Glutamatergic neuron (in vitro differentiated cells): ENCODE data around the gene BMF. TPM values are rescaled to one million over a fixed set of nuclear protein-coding genes. Genes with fewer than 3 reads are reported as not detected.
"Not testable (repeated sequence)": the region's sequence is repeated elsewhere in the genome, so short reads cannot be mapped to it uniquely, and the experiment has no call there.

Experiments used
- DNase-seq: peaks from one replicate; pipeline ENCODE4 v3.0.0; 2022
- H3K27ac Mint-ChIP-seq: one replicate; pipeline ENCODE4 v1.8.0; 2020; ENCODE audit warnings: mild to moderate bottlenecking, mixed read lengths, inconsistent platforms; ENCODE audit not compliant: unreplicated experiment
- H3K27me3 Mint-ChIP-seq: one replicate; pipeline ENCODE4 v1.8.0; 2020; ENCODE audit warnings: mild to moderate bottlenecking, moderate library complexity, mixed read lengths, inconsistent platforms; ENCODE audit not compliant: unreplicated experiment
- H3K36me3 Mint-ChIP-seq: one replicate; pipeline ENCODE4 v1.8.0; 2020; ENCODE audit warnings: mild to moderate bottlenecking, mixed read lengths, inconsistent platforms; ENCODE audit not compliant: unreplicated experiment
- H3K4me1 Mint-ChIP-seq: one replicate; pipeline ENCODE4 v1.8.0; 2020; ENCODE audit warnings: mild to moderate bottlenecking, low read depth, mixed read lengths, inconsistent platforms; ENCODE audit not compliant: unreplicated experiment
- H3K4me3 Mint-ChIP-seq: one replicate; pipeline ENCODE4 v1.8.0; 2020; ENCODE audit warnings: mild to moderate bottlenecking, mixed read lengths, inconsistent platforms; ENCODE audit not compliant: unreplicated experiment
- H3K9me3 Mint-ChIP-seq: one replicate; pipeline ENCODE4 v1.8.0; 2020; ENCODE audit warnings: mild to moderate bottlenecking, moderate library complexity, mixed read lengths, inconsistent platforms; ENCODE audit not compliant: unreplicated experiment
- total RNA-seq: library from RNA; stranded (reverse); fragmentation: NEBNext Ultra II Directional; extraction: Animal tissue kit (Norgen Biotek cat#: 25700); gene quantifications from one replicate; pipeline ENCODE4 v1.2.1, GENCODE V29; 2021; ENCODE audit not compliant: unreplicated experiment
- TF ChIP-seq, protein P1 (sequence below): fragments of 200-600 bp; sonication (generic); IDR thresholded peaks from one replicate; pipeline ENCODE4 v1.5.0; 2021; ENCODE audit not compliant: partially characterized antibody, unreplicated experiment

BMF gene
- total RNA-seq, 1 donor from 2014 or later: 11.3 TPM

DNA sequence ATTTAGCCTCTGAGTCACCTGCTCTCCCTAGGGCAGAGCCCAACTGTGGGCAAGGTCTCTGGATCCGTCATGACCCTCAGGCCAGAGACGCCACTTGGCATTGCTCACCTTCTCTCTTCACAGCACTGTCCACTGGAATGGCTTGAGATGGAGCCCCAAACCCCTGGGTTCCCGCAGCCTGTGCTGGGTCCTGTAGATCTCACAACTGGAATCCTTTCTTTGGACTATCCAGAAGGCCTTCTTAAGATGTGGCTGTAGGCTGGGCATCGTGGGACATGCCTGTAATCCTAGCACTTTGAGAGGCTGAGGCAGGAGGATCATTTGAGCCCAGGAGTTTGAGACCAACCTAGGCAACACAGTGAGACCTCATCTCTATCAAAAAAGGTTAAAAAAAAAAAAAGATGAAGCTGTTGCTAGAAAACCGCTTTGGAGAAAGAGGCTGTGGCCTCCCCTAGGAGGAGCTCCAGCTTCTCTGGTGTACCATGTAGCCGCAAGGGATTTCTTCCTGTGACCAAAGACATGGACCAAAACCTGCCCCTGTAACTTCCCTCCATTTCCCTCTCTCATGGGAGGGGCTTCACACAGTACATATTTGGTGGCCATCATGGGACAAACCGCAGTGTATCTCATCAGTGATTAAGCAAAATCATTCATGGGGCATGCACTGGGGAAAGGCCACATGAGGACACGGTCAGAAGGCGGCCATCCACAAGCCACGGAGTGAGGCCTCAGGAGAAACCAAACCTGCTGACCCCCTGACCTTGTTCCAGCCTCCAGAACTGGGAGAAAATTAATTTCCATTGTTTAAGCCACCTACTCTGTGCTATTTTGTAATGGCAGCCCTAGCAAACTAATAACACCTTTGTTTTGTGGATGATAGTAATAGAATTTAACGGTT lies 28.9 kb upstream of the BMF start:
- DNase-seq: no peak
- TF ChIP-seq, protein P1, sequence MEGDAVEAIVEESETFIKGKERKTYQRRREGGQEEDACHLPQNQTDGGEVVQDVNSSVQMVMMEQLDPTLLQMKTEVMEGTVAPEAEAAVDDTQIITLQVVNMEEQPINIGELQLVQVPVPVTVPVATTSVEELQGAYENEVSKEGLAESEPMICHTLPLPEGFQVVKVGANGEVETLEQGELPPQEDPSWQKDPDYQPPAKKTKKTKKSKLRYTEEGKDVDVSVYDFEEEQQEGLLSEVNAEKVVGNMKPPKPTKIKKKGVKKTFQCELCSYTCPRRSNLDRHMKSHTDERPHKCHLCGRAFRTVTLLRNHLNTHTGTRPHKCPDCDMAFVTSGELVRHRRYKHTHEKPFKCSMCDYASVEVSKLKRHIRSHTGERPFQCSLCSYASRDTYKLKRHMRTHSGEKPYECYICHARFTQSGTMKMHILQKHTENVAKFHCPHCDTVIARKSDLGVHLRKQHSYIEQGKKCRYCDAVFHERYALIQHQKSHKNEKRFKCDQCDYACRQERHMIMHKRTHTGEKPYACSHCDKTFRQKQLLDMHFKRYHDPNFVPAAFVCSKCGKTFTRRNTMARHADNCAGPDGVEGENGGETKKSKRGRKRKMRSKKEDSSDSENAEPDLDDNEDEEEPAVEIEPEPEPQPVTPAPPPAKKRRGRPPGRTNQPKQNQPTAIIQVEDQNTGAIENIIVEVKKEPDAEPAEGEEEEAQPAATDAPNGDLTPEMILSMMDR: no peak
- H3K9me3 Mint-ChIP-seq: peaks cover 4% of the 10 kb centered on the region
- H3K27me3 Mint-ChIP-seq: peaks cover 12% of the 10 kb centered on the region
- H3K27ac Mint-ChIP-seq: no peak overlapping the region
- no peak overlapping the region for H3K4me3 Mint-ChIP-seq
- no peaks in the 10 kb centered on the region for H3K36me3 Mint-ChIP-seq
- peaks cover 3% of the 10 kb centered on the region for H3K4me1 Mint-ChIP-seq

DNA sequence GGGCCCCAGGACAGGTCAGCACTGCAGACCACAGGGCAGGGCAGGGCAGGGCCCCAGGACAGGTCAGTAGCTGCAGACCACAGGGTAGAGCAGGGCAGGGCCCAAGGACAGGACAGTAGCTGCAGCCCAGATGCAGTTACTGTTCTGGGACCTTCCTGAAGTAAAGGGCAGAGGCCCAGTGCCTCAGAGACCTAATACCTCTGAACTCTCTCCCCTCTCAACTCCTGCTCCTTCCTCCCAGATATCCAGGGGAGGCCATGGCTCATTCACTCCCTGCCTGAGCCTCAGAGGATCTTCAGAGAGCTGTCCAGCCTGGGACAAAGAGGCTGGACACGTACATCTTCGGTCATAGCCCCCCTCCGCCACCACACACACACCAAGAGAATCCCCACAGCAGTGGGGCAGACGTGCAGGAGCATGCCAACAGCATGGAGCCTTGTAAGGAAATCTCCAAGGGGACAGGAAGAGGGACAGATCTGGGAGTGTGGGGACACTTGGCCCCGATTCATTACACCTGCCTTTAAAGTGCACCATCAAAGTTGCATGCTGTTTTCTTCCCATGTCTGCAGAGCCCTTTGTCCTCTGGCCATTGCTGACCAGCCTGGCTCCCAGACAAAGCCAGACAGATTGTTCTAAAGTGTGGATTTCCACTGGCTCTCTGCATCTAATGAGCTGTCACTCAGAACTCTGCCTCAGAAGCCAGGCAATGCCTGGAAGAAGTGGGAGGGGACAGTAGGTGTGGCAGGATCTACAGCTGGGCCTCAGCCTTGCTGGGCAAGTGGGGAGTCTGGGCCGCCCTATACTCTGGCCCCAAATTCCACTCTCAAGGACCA lies 28.0 kb upstream of the BMF start:
- peaks cover 6% of the 10 kb centered on the region for H3K27me3 Mint-ChIP-seq
- no peaks in the 10 kb centered on the region for H3K36me3 Mint-ChIP-seq
- no peak for DNase-seq
- peaks cover 3% of the 10 kb centered on the region for H3K4me1 Mint-ChIP-seq
- H3K27ac Mint-ChIP-seq: peak overlapping the region; percentile 33
- TF ChIP-seq, protein P1: no peak
- H3K9me3 Mint-ChIP-seq: peaks cover under 1% of the 10 kb centered on the region
- no peak overlapping the region for H3K4me3 Mint-ChIP-seq

- not testable (repeated sequence) for H3K27me3 Mint-ChIP-seq, H3K9me3 Mint-ChIP-seq, H3K4me3 Mint-ChIP-seq, H3K4me1 Mint-ChIP-seq, DNase-seq, H3K36me3 Mint-ChIP-seq, H3K27ac Mint-ChIP-seq
Measured at GRCh38 chr15:40135846-40136450, 27.3 kb upstream of the BMF start.

DNA sequence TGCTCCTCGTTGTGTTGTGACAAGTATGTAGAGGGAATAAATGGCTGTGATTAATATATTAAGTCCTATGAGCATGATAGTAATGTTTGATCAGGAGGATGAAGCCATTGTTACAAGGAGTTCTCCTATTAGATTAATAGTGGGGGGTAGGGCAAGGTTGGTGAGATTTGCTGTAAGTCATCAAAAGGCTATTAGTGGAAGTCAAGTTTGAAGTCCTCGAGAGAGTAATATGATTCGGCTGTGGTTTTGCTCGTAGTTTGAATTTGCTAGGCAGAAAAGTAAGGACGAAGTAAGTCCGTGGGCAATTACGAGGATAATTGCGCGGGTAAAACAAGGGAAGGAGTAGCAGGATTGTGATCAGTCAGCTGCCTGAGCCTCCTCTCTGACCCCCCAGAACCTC lies 26.2 kb upstream of the BMF start:
- no peak overlapping the region for H3K27ac Mint-ChIP-seq
- TF ChIP-seq, protein P1: no peak
- no peak for DNase-seq
- H3K4me3 Mint-ChIP-seq: no peak overlapping the region
- peaks cover 1% of the 10 kb centered on the region for H3K9me3 Mint-ChIP-seq
- H3K27me3 Mint-ChIP-seq: peaks cover 2% of the 10 kb centered on the region
- H3K4me1 Mint-ChIP-seq: peaks cover 3% of the 10 kb centered on the region
- no peaks in the 10 kb centered on the region for H3K36me3 Mint-ChIP-seq

- no peak overlapping the region for H3K4me3 Mint-ChIP-seq
- no peak overlapping the region for H3K27ac Mint-ChIP-seq
- no peak for DNase-seq
- TF ChIP-seq, protein P1: no peak
- H3K36me3 Mint-ChIP-seq: no peaks in the 10 kb centered on the region
- H3K4me1 Mint-ChIP-seq: peaks cover 3% of the 10 kb centered on the region
- peaks cover 2% of the 10 kb centered on the region for H3K27me3 Mint-ChIP-seq
- H3K9me3 Mint-ChIP-seq: peaks cover 1% of the 10 kb centered on the region
Measured at GRCh38 chr15:40133544-40133943, 24.9 kb upstream of the BMF start.
